ENCODE results near the gene TP53BP2.

DNA sequence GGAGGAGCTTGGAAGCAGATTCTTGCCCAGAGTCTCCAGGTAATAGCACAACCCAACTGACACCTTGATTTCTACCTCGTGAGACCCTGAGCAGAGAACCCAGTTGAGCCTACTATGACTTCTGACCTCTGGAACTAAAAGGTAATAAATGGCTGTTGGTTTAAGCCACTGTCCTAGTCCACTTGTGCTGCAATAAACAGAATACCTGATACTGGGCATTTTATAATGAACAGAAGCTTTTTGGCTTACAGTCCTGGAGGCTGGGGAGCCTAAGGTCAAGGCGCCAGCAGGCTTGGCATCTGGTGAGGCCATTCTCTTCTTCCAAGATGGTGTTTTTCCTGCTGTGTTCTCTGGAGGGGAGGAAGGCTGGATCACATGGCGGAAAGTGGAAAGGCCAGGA, 39.9 kb upstream of the TP53BP2 start:
- TF ChIP-seq, protein P1, sequence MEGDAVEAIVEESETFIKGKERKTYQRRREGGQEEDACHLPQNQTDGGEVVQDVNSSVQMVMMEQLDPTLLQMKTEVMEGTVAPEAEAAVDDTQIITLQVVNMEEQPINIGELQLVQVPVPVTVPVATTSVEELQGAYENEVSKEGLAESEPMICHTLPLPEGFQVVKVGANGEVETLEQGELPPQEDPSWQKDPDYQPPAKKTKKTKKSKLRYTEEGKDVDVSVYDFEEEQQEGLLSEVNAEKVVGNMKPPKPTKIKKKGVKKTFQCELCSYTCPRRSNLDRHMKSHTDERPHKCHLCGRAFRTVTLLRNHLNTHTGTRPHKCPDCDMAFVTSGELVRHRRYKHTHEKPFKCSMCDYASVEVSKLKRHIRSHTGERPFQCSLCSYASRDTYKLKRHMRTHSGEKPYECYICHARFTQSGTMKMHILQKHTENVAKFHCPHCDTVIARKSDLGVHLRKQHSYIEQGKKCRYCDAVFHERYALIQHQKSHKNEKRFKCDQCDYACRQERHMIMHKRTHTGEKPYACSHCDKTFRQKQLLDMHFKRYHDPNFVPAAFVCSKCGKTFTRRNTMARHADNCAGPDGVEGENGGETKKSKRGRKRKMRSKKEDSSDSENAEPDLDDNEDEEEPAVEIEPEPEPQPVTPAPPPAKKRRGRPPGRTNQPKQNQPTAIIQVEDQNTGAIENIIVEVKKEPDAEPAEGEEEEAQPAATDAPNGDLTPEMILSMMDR (IDR thresholded peaks at IDR 0.05), result no peak
- TF ChIP-seq POLR2A (IDR thresholded peaks at IDR 0.05), result no peak

All from Peyer's patch (tissue), 4 donors.